Thymus (tissue), 11 donors: ENCODE results near the gene DTNB. TPM values are rescaled to one million over a fixed set of nuclear protein-coding genes. Genes with fewer than 3 reads are reported as not detected.

ENCODE experiments used
- DNase-seq, 9 donors: peaks; one replicate each; pipeline ENCODE4 v3.0.0-alpha.2; 2013; ENCODE audit warnings: low spot score in 9 of 9, low read depth in 6 of 9, missing footprints in 1 of 9
- H3K27ac ChIP-seq, 2 donors: one replicate each; pipeline ENCODE4 v1.5.1; 2013; ENCODE audit warnings: control low read depth in 1 of 2, low read depth in 1 of 2, low read length in 1 of 2, mild to moderate bottlenecking in 1 of 2, moderate library complexity in 1 of 2
- H3K27me3 ChIP-seq, 2 donors: one replicate each; pipeline ENCODE4 v1.5.1; 2013; ENCODE audit warnings: low read length in 1 of 2; ENCODE audit not compliant: control insufficient read depth in 2 of 2, insufficient read depth in 1 of 2
- H3K36me3 ChIP-seq, 2 donors: one replicate each; pipeline ENCODE4 v1.5.1; 2013; ENCODE audit warnings: low read length in 1 of 2, mild to moderate bottlenecking in 1 of 2, moderate library complexity in 1 of 2; ENCODE audit not compliant: control insufficient read depth in 2 of 2, insufficient read depth in 2 of 2
- H3K4me1 ChIP-seq, 2 donors: one replicate each; pipeline ENCODE4 v1.5.1; 2013; ENCODE audit warnings: low read length in 2 of 2; ENCODE audit not compliant: control insufficient read depth in 2 of 2, insufficient read depth in 2 of 2
- H3K4me3 ChIP-seq, 2 donors: one replicate each; pipeline ENCODE4 v1.5.1; 2013; ENCODE audit warnings: low read length in 2 of 2, control low read depth in 1 of 2, mild to moderate bottlenecking in 1 of 2
- H3K9me3 ChIP-seq, 2 donors: one replicate each; pipeline ENCODE4 v1.5.1; 2013; ENCODE audit warnings: low read length in 1 of 2, mild to moderate bottlenecking in 1 of 2; ENCODE audit not compliant: control insufficient read depth in 2 of 2, insufficient read depth in 1 of 2
- WGBS: extraction: QIAGEN DNeasy Blood & Tissue Kit; methylation state at CpG from one replicate; pipeline ENCODE4 v1.1.7; 2013; 5-methylcytosine and 5-hydroxymethylcytosine counted together
- polyA plus RNA-seq: library from polyadenylated mRNA; stranded (reverse); fragments of 200-250 nt; gene quantifications from one replicate; pipeline ENCODE4 v1.2.3, GENCODE V29; 2013
- total RNA-seq: library from RNA; stranded (reverse); fragments of 120-200 nt; gene quantifications from one replicate; pipeline ENCODE4 v1.2.4, GENCODE V29; 2013
- donor health status: healthy.

Gene DTNB
- total and polyA plus RNA-seq, 2 donors, result 7.6 to 20.1 TPM

DNA sequence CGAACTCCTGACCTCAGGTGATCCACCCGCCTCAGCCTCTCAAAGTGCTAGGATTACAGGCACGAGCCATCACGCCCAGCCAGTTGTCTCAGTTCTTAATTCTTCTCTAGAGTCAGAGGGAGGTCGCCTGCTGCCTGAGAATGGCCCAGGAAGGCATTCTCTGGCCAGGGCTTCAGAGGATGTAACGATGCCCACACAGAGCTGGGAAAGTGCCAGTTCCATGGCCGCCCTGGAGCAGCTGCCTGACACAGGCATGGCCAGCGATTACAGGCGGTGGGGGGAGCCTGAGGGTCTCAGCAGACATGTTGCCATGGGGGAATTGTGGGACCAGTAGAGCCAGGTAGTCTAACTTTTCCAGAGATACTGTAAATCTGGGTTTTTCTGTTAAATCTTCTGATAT, 306.1 kb downstream of the DTNB start:
- H3K36me3 ChIP-seq, result no peaks in the 10 kb centered on the region
- DNase-seq, result no peak
- no peak overlapping the region for H3K4me3 ChIP-seq
- H3K27ac ChIP-seq, result no peak overlapping the region
- 94% methylated on average over 9 of the region's 9 CpGs for WGBS
- peaks cover 0 to 4% of the 10 kb centered on the region in 2 donors for H3K9me3 ChIP-seq
- H3K4me1 ChIP-seq, result peaks cover 0 to 12% of the 10 kb centered on the region in 2 donors
- H3K27me3 ChIP-seq, result no peaks in the 10 kb centered on the region

DNA sequence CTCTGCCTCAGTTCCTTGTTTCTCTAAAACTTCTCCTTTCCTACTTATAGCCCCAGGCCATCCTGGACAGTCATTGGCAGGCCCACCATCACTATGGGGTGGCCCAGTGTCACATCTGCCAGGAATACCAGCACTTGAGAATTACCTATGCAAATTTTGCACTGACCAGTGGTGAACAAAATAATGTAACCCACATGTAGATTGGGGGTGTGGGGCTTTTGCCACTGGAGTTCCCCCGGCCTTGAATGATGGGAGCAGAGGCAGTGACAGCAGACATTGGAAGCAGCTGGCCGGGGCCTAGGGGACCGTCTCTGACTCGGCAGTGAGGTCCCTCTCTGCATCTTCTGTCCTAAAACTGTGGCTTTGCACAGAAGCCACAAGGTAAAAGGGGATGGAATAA, 306.7 kb downstream of the DTNB start:
- no peak for DNase-seq
- WGBS, result 96% methylated on average over 4 of the region's 4 CpGs

GRCh38 chr2:25365241-25365640, 308.1 kb downstream of the DTNB start:
- Histone ChIP-seq H3K27ac (no peak overlapping the region), H3K27me3 (no peaks in the 10 kb centered on the region), H3K4me3 (no peak overlapping the region), H3K36me3 (no peaks in the 10 kb centered on the region), H3K9me3 (peaks cover 0 to 4% of the 10 kb centered on the region in 2 donors), H3K4me1 (peaks cover 0 to 13% of the 10 kb centered on the region in 2 donors)
- 68% methylated on average over 5 of the region's 5 CpGs for WGBS
- no peak for DNase-seq

More for the DNA sequence above, 306.7 kb downstream of the DTNB start:
- Histone ChIP-seq H3K4me3 (no peak overlapping the region), H3K4me1 (peaks cover 0 to 13% of the 10 kb centered on the region in 2 donors), H3K36me3 (no peaks in the 10 kb centered on the region), H3K27me3 (no peaks in the 10 kb centered on the region), H3K9me3 (peaks cover 0 to 4% of the 10 kb centered on the region in 2 donors), H3K27ac (no peak overlapping the region)

- peak overlapping the region in 1 of 2 donors; percentile 22 for H3K27ac ChIP-seq
- no peak overlapping the region for H3K4me3 ChIP-seq
- peaks cover 0 to 13% of the 10 kb centered on the region in 2 donors for H3K4me1 ChIP-seq
- H3K36me3 ChIP-seq, result no peaks in the 10 kb centered on the region
- over 99% methylated on average over 7 of the region's 7 CpGs for WGBS
- DNase-seq, result no peak
- H3K27me3 ChIP-seq, result no peaks in the 10 kb centered on the region
- no peaks in the 10 kb centered on the region for H3K9me3 ChIP-seq
Measured at GRCh38 chr2:25363733-25364132, 309.6 kb downstream of the DTNB start.

DNA sequence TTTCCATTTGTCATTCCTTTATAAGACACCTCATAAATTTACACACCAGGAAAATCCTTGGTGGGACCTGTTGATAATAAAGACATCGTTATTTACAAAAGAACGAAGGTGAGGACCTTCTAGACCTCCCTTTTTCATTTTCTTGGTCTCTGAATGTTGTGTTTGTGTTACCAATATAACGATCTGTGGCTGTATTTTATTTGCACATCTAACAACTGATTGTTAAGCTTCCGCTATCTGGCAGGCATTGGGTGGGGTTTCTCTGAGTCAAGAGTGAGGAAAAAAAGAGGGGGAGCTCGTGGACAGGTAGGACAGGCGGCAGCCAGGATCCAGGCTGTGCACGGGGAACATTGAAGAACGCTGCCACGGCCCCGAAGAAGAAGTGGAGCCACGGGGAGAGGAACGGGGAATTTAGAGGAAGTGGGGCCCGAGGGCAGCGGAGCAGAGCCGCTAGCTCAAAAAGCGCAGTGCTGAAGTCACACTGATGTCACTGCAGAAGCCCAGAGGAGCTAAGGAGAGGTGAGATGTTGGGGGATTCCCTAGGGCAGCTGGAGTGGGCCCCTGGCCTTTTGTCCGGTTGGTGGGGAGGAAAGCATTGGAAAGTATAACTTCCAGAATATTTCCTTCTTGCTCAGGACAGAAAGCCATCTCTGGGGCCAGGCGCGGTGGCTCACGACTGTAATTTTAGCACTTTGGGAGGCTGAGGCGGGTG, 310.8 kb downstream of the DTNB start:
- peak overlapping the region; percentile 60 to 65 for H3K4me3 ChIP-seq
- WGBS, result 19% methylated on average over 21 of the region's 21 CpGs
- no peaks in the 10 kb centered on the region for H3K27me3 ChIP-seq
- peak overlapping the region; percentile 75 to 84 for H3K27ac ChIP-seq
- H3K4me1 ChIP-seq, result peaks cover 0 to 13% of the 10 kb centered on the region in 2 donors
- H3K36me3 ChIP-seq, result no peaks in the 10 kb centered on the region
- H3K9me3 ChIP-seq, result no peaks in the 10 kb centered on the region
- peak in 7 of 9 donors; percentile 32 to 78 (median 53) for DNase-seq

GRCh38 chr2:25362049-25362433, 311.3 kb downstream of the DTNB start:
- Histone ChIP-seq H3K4me1 (peaks cover 0 to 13% of the 10 kb centered on the region in 2 donors), H3K27ac (peak overlapping the region; percentile 70 to 75), H3K4me3 (peak overlapping the region; percentile 60 to 65), H3K27me3 (no peaks in the 10 kb centered on the region), H3K36me3 (no peaks in the 10 kb centered on the region), H3K9me3 (no peaks in the 10 kb centered on the region)
- WGBS, result under 1% methylated on average over 16 of the region's 16 CpGs
- peak; percentile 84 to 96 (median 92) for DNase-seq

DNA sequence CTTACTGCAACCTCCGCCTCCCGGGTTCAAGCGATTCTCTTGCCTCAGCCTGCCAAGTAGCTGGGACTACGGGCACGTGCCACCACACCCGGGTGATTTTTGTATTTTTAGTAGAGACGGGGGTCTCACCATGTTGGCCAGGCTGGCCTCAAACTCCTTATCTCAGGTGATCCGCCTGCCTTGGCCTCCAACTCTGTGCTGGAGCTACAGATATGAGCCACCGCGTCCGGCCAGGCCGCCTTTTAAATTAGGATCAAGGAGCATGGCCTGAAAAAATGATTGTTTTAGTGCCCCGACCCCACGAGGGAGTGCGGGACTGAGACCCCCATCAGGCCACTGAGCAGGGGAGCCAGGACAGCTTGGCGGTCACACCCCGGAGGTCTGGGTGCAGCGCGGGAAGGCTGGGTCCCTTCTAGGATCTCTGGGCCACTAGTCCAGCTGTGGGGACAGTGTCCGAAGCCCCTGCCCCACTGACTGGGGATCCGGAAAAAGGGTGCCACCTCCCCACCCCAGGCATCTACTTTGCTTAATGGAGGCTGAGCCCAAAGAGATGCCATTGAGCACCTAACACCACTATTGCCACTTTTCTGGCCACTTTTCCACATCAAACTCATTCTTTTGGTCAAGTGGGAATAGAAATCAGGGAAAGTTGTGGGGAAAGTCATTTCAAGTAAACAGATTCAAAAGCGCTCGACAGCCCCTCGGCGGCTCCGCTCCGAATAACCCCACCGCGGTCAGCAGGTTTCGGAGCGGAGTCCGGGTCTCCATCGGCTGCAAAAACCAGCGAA, 311.9 kb downstream of the DTNB start:
- peaks cover 0 to 13% of the 10 kb centered on the region in 2 donors for H3K4me1 ChIP-seq
- H3K36me3 ChIP-seq, result no peaks in the 10 kb centered on the region
- H3K27ac ChIP-seq, result no peak overlapping the region
- DNase-seq, result no peak
- no peaks in the 10 kb centered on the region for H3K9me3 ChIP-seq
- H3K4me3 ChIP-seq, result no peak overlapping the region
- WGBS, result 60% methylated on average over 34 of the region's 34 CpGs
- no peaks in the 10 kb centered on the region for H3K27me3 ChIP-seq

DNA sequence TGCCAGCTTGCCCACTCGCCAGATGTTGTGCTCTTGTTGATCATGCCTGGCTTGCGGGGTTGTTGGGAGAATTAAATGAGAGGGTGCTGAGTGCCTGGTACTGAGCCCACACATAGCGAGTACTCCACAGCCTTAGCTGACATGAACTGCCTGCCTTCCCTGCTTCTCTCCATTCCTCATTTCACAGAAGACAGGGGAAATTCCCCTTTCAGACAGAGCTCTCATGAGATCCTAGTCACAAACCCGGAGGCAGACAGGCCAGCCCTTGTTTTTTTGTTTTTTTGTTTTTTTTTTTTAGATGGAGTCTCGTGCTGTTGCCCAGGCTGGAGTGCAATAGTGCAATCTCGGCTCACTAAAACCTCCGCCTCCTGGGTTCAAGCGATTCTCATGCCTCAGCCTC, 314.5 kb downstream of the DTNB start:
- DNase-seq, result no peak
- no peaks in the 10 kb centered on the region for H3K9me3 ChIP-seq
- peaks cover 0 to 13% of the 10 kb centered on the region in 2 donors for H3K4me1 ChIP-seq
- H3K27me3 ChIP-seq, result no peaks in the 10 kb centered on the region
- 95% methylated on average over 8 of the region's 8 CpGs for WGBS
- H3K36me3 ChIP-seq, result no peaks in the 10 kb centered on the region
- H3K27ac ChIP-seq, result no peak overlapping the region
- no peak overlapping the region for H3K4me3 ChIP-seq

- no peak for DNase-seq
- H3K36me3 ChIP-seq, result no peaks in the 10 kb centered on the region
- H3K4me1 ChIP-seq, result peaks cover 0 to 13% of the 10 kb centered on the region in 2 donors
- 97% methylated on average over 6 of the region's 6 CpGs for WGBS
- H3K9me3 ChIP-seq, result no peaks in the 10 kb centered on the region
- H3K27ac ChIP-seq, result no peak overlapping the region
- H3K4me3 ChIP-seq, result no peak overlapping the region
- no peaks in the 10 kb centered on the region for H3K27me3 ChIP-seq
Measured at GRCh38 chr2:25358249-25358815, 315.0 kb downstream of the DTNB start.
